Body of pancreas (tissue), 4 donors: ENCODE measurements around the gene NKX2-2.

Experiments
- CTCF ChIP-seq, 7 experiments: fragments of 450-650 bp in 4 of 7; fragments of 200-600 bp in 3 of 7; sonication (generic) in 3 of 7; IDR thresholded peaks; one replicate each; pipeline ENCODE4 v1.5.1; 2016 to 2019; ENCODE audit warnings: antibody characterized with exemption in 7 of 7
- POLR2A ChIP-seq, 3 donors: fragments of 450-650 bp; IDR thresholded peaks; one replicate each; pipeline ENCODE4 v1.6.1; 2016; ENCODE audit warnings: antibody characterized with exemption in 3 of 3, mild to moderate bottlenecking in 2 of 3

GRCh38 chr20:21516861-21517565 is 3.1 kb upstream of the NKX2-2 start:
- TF ChIP-seq CTCF (IDR thresholded peaks at IDR 0.05) (no peak), POLR2A (IDR thresholded peaks at IDR 0.05) (no peak)
